Measurements from ENCODE around the gene KRTDAP. TPM values are rescaled to one million over a fixed set of nuclear protein-coding genes. Genes with fewer than 3 reads are reported as not detected.

Gene KRTDAP
- total and polyA plus RNA-seq, 8 donors, result 0.98 to 2.2 (median 1.8) TPM; not detected in 2

DNA sequence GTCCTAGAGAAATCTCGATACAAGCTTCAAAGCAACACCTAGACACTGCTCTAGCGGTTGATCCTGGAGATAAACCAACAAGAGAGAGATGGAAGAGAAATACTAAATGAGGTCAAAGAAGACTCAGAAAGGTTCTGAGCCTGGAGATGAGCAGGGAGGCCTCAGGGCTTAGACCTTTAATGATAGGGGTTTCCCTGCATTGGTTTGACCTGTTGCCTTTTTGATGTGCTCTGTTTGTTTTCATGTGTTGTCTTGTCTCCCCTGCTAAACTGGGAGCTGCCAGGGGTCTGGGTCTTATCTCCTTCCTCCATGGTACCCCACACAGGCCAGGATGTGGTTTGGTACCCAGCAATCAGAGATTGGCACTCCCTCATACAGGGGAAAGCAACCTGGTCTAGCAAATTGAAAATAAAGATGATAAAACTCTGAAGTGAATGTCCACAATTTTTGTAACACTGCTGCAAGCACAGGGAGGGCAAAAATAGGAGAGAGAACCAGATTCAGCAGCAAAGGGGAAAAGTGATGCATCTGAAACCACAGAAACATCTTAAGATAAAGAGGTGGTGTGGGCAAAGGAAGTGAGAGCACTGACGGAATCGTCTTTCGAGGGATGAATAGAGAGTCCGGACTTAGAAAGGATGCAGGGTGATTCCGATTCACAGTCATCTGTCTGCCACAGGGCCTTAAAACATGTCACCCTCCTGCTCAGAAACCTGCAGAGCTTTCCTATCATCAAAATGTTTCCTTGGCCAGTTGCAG is 38.7 kb downstream of the KRTDAP start:
- no peak for ATAC-seq
- Histone ChIP-seq H3K9me3 (no peaks in the 10 kb centered on the region), H3K27ac (peak overlapping the region in 1 of 2 donors; percentile 18), H3K36me3 (peaks cover 0 to 10% of the 10 kb centered on the region in 2 donors), H3K27me3 (peaks cover 0 to 13% of the 10 kb centered on the region in 2 donors), H3K4me3 (peak overlapping the region in 1 of 2 donors; percentile 44), H3K4me1 (peaks cover 0 to 75% of the 10 kb centered on the region in 2 donors)
- TF ChIP-seq, protein P1, sequence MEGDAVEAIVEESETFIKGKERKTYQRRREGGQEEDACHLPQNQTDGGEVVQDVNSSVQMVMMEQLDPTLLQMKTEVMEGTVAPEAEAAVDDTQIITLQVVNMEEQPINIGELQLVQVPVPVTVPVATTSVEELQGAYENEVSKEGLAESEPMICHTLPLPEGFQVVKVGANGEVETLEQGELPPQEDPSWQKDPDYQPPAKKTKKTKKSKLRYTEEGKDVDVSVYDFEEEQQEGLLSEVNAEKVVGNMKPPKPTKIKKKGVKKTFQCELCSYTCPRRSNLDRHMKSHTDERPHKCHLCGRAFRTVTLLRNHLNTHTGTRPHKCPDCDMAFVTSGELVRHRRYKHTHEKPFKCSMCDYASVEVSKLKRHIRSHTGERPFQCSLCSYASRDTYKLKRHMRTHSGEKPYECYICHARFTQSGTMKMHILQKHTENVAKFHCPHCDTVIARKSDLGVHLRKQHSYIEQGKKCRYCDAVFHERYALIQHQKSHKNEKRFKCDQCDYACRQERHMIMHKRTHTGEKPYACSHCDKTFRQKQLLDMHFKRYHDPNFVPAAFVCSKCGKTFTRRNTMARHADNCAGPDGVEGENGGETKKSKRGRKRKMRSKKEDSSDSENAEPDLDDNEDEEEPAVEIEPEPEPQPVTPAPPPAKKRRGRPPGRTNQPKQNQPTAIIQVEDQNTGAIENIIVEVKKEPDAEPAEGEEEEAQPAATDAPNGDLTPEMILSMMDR (IDR thresholded peaks at IDR 0.05), result no peak
- intact Hi-C loops (cut with DNase I), result no loop called here
- no peak for DNase-seq

DNA sequence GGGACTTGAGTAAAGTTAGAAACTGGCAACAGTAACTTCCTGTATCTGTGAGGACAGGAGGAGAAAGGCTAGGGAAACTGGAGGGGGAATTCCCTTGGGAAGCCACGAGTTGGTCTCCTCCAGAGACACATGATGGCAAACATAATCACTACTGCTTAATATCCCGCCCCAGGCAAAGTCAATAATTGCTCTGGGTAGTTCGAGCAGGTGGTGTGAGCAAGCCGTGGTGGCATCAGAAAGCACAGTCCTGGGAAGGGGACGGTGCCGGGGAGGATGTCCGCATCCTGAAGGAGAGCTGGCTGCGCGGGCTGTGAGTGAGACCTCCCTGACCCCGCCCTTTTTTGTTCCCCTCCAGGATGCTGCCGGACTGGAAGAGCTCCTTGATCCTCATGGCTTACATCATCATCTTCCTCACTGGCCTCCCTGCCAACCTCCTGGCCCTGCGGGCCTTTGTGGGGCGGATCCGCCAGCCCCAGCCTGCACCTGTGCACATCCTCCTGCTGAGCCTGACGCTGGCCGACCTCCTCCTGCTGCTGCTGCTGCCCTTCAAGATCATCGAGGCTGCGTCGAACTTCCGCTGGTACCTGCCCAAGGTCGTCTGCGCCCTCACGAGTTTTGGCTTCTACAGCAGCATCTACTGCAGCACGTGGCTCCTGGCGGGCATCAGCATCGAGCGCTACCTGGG is 40.8 kb downstream of the KRTDAP start:
- DNase-seq, result no peak
- TF ChIP-seq, protein P1 (IDR thresholded peaks at IDR 0.05), result no peak

DNA sequence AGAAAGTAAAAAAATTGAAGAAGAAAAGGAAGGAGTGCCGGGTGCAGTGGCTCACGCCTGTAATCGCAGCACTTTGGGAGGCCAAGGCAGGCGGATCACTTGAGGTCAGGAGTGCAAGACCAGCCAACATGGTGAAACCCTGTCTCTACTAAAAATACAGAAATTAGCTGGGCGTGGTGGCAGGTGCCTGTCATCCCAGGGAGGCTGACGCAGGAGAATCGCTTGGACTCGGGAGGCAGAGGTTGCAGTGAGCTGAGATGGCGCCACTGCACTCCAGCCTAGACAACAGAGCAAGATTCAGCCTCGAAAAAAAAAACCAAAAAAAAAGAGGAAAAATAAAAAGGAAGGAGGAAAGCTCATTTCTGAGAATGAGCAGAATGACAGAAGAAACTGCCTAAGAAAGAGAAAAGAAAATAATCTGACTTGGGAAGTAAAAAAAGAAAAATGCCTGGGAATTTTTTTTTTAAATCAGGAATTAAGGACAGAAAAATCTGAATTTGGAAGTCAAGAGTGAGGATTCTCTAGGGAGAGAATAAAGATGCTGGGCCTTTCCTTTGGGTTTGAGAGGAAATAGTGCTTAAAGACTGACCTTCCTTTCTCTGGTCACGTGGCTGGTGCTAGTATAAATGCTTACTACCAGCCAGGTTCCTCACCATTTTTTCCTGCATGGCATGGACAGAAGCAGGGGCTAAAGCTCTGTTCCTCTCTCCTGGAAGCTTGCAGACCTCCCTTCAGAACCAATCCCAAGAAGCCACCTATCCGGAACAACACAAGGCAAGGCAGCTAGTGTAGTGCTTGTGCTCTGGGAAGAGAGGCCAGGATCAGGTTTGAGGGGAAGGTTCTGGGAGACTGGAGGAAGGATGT is 42.4 kb downstream of the KRTDAP start, which contains the start of gene FFAR2:
TSS of gene FFAR2 (plus strand) at position 652 of the 864 bp plus-strand sequence. CDS start 1,458 bp downstream, outside the sequence.
- H3K4me3 ChIP-seq, result peak within 1 kb of the TSS in 1 of 2 donors; percentile 44
- TF ChIP-seq, protein P1 (IDR thresholded peaks at IDR 0.05), result no peak
- H3K27ac ChIP-seq, result peak within 1 kb of the TSS in 1 of 2 donors; percentile 91
- no peaks in the 10 kb centered on the region for H3K9me3 ChIP-seq
- peaks cover 0 to 13% of the 10 kb centered on the region in 2 donors for H3K27me3 ChIP-seq
- H3K4me1 ChIP-seq, result peaks cover 0 to 82% of the 10 kb centered on the region in 2 donors
- intact Hi-C loops (cut with DNase I), result no loop called here
- ATAC-seq (no peak), DNase-seq (no peak)
- H3K36me3 ChIP-seq, result peaks cover 0 to 10% of the 10 kb centered on the region in 2 donors

More for the DNA sequence above, 40.8 kb downstream of the KRTDAP start:
- Histone ChIP-seq H3K27me3 (peaks cover 0 to 13% of the 10 kb centered on the region in 2 donors), H3K9me3 (no peaks in the 10 kb centered on the region), H3K4me3 (peak overlapping the region in 1 of 2 donors; percentile 44), H3K4me1 (peaks cover 0 to 80% of the 10 kb centered on the region in 2 donors), H3K27ac (peak overlapping the region in 1 of 2 donors; percentile 91), H3K36me3 (peaks cover 0 to 10% of the 10 kb centered on the region in 2 donors)
- intact Hi-C loops (cut with DNase I), result no loop called here
- ATAC-seq, result peak; percentile 9

DNA sequence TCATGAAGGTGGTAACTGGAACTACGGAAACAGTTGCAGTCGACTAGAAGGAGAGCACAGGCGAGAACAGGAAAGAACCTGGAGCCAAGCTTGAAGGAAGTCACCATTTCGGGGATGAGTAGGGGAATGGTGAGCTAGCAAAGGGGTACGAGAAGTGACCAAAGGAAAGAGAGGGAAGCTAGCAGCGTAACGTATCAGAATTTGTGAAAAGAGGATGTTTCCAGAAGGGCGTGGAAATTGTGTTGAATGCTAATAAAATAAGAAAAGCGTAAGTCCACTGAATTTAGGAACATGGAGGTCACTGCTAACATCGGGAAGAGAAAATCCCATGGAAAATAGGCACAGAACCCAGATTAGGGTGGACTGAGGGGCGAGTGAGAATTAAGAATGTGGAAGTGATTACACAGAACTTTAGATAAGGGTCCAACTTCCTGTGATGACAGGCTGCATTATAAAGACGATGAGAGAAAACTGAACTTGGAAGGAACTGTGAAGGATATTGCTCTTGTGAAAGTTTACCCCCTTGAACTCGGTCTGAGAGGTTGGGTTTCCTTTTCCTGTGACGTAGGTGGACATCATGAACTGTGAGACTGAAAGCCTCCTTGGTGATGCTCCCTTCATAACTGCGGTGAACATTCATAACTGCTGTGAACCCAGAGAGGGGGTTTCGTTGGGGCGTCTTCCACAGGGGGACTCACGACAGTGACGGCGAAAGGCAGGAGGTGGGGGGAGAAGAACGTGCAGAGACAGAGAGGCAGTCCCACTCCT is 44.3 kb downstream of the KRTDAP start:
- TF ChIP-seq, protein P1 (IDR thresholded peaks at IDR 0.05), result no peak
- DNase-seq, result no peak
- no peaks in the 10 kb centered on the region for H3K9me3 ChIP-seq
- peak overlapping the region in 1 of 2 donors; percentile 91 for H3K27ac ChIP-seq
- no peak for ATAC-seq
- peaks cover 0 to 85% of the 10 kb centered on the region in 2 donors for H3K4me1 ChIP-seq
- H3K4me3 ChIP-seq, result no peak overlapping the region
- intact Hi-C loops (cut with DNase I), result no loop called here
- H3K27me3 ChIP-seq, result peaks cover 0 to 13% of the 10 kb centered on the region in 2 donors
- peaks cover 0 to 10% of the 10 kb centered on the region in 2 donors for H3K36me3 ChIP-seq
